OCI-LY7 (cell line): ENCODE results near the gene TMEM178B.

Source experiments
- EZH2phosphoT487 ChIP-seq: fragments of 200-600 bp; sonication (generic); IDR thresholded peaks from 2 replicates; pipeline ENCODE4 v1.6.1; 2018; ENCODE audit warnings: low read depth, borderline replicate concordance, mild to moderate bottlenecking, mixed run types, antibody characterized with exemption, low read length, moderate library complexity, mixed read lengths
- TF ChIP-seq, protein P1 (sequence below): fragments of 200-600 bp; sonication (generic); conservative IDR thresholded peaks from 2 replicates; pipeline ENCODE4 v1.5.1; 2014; ENCODE audit warnings: mild to moderate bottlenecking, antibody characterized with exemption, low read length, moderate library complexity, mixed read lengths

DNA sequence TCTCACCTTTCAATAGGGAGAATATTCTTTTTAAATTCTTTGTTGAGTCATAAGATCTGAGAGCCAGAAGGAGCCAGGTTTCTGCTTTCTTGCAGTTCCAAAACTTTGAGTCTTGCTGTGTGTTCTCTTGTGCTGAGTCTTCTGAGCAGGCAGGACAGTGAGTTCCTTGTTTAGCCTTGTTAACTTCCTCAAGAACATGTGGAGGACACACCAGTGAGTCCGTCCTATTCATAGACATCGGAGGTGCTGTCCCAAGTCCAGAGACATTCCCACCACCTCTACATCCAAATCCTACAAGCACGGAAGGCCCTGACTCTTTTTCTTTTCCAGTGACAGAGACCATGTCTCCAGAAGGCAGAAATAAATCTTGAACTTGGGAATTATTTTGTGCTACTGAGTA lies 342.1 kb downstream of the TMEM178B start:
- TF ChIP-seq, protein P1, sequence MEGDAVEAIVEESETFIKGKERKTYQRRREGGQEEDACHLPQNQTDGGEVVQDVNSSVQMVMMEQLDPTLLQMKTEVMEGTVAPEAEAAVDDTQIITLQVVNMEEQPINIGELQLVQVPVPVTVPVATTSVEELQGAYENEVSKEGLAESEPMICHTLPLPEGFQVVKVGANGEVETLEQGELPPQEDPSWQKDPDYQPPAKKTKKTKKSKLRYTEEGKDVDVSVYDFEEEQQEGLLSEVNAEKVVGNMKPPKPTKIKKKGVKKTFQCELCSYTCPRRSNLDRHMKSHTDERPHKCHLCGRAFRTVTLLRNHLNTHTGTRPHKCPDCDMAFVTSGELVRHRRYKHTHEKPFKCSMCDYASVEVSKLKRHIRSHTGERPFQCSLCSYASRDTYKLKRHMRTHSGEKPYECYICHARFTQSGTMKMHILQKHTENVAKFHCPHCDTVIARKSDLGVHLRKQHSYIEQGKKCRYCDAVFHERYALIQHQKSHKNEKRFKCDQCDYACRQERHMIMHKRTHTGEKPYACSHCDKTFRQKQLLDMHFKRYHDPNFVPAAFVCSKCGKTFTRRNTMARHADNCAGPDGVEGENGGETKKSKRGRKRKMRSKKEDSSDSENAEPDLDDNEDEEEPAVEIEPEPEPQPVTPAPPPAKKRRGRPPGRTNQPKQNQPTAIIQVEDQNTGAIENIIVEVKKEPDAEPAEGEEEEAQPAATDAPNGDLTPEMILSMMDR, result no peak
- TF ChIP-seq EZH2phosphoT487, result no peak
